Eye (tissue), 1 donor: ENCODE measurements around the gene CLCN5.
"Not testable (repeated sequence)": the region's sequence is repeated elsewhere in the genome, so short reads cannot be mapped to it uniquely, and the experiment has no call there.

Source experiments
- DNase-seq: peaks from one replicate; pipeline ENCODE4 v3.0.0-alpha.2; 2015

CLCN5 gene

DNA sequence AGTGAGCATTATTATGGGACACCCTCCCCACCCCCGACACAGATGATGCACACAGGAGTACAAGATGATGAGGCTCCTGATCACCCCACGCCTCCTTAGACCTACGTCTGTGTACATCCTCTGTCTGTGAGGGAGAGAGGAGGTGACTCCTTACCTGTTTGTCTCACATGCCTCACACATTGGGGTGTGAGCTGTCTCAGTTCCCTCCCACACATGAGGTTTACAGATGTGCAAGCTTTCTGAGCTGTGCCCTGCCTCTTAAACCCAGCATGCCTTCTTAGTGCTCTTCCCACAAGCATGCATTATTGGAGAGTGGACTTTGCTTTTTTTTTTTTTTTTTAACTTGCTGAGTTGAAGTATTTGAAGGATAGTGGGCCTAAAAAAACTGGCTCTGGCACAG lies 76.7 kb downstream of the CLCN5 start:
- DNase-seq, result no peak

DNA sequence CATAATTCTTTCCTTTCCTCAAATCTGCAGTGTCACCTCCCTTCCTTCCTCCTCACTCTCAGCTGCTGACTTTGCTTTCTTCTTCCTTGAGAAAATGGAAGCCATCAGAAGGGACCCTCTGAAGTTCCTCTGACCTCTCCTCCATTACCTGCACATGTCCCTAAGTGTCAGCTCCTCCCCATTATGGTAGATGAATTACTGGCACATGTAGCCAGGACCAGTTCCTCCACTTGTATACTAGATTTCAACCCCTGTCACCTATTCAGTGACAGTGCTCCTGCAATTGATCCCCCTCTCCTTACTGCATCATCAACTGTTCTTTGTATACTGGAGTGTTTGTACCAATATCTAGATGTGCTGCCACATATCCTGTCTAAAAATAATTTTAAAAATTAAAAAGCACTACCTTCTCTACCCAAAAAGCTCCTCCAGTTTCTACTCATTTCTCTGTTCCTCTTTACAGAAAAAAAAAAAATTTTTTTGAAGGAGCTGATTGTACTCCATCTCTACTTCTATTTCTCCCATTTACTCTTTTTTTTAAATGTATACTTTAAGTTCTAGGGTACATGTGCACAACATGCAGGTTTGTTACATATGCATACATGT lies 78.6 kb downstream of the CLCN5 start:
- no peak for DNase-seq

DNA sequence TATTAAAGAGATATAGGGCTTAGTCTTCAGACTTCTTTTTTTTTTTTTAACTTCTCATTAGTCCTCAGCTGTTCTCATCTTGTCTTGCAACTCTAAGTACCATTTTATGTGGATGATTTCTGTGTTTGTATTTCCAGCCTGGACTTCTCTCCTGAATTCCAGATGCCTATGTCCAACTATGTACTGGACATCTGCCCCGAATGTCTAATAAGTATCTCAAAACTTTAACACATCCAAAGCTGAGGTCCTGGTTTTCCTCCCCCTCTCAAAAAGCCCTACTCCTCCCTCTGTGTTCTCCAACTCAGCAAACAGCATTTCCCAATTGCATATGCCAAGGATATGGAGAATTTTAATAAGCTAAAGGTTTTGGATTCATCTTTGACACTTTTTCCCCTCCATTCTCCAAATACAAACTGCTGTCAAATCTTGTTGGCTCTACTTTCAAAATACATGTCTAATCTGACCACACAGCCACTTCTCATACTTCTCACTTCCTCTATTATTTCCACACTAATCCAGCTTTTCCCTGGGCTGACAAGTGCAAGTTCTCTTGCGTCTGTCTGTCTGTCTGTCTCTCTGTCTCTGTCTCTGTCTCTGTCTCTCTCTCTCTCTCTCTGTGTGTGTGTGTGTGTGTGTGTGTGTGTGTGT lies 79.8 kb downstream of the CLCN5 start:
- DNase-seq, result no peak

DNA sequence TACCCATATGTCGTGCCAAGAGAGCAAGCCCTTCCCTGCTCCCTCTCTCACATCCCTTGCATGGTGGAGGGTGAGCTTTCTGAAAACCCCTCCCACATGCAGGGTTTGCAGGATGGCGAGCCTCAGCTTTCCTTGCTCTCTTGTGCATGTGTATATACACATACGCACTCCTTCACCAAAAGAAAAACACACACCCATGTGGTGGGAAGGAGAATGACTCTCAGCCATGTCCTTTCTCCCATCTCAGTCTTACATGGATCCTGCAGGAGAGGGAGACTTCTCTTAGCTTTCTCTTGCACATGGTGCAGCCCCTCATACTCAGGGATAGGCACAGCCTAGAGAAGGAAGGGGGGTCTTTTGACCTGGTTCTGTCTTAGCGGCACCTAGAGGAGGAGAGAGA lies 81.1 kb downstream of the CLCN5 start:
- DNase-seq, result no peak

DNA sequence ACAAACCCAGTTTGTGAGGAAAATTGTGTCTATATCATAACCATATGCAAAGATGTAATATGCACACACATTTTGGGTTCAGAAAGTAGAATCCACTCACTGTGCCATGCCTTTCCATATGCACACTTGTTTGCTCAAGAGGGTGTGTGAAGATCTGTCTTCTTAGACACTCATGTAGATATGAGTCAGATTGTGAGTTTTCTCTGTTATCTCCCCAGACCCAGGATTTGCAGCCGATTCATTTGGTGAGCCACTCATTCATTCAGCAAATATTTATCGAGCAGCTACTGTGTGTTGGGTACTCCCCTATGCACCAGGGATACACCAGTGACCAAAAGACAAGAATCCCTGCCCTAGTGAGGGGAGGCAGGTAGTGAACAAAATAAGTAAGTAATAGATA lies 81.5 kb downstream of the CLCN5 start:
- DNase-seq, result no peak

DNA sequence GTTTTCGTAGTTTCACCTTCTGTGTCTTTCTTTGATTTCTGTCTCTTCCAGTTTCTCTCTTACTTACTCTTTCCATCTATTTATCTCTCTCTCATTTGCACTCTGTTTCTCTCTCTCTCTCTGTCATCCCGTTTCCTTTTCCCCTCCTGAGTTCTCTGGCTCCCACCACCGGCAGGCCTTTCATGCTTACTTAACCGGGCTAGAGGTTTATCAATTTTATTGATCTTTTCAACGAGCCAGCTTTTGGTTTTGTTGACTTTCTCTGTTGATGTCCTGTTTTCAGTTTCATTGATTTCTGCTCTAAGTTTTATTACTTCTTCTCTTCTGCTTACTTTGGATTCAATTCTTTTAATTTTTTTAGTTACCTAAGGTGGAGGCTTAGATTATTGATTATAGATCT lies 103.2 kb downstream of the CLCN5 start:
- not testable (repeated sequence) for DNase-seq

DNA sequence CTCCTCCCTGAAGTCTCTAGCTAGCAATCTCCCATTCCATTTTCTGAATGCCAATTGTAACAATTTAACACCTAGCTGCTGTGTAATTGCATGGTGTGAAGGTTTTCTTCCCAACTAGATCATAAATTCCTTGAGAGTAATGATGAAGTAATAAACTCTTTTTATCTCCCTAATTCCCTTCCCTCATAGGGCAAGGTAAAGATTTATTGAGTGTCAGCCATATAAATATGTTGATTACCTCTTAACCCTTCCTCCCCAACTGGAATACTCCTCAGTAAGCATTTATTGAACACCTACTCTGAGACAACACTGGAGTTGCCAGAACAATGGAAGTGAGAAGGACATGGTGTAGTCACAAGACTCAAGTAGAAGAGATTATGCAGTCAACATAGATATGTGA lies 112.7 kb downstream of the CLCN5 start:
- no peak for DNase-seq

DNA sequence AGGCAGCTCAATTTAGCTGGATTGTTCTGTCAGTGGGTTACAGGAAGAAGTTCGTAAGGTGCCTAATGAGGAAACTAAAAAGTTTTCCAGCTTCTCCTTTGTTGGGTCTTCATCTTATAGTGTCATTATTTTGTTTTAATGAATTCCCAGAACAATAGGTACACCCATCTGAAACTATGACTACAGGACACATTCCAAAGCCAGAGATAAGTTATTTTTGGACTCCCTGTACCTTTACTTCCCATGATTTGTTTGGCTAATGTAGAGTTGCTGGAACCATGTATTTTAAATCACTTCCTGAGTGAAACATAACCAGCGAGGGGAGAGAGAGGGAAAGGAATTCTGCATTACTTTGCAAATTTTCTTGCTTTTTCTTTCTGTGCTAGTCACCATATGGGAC lies 114.0 kb downstream of the CLCN5 start:
- DNase-seq, result peak; percentile 0

DNA sequence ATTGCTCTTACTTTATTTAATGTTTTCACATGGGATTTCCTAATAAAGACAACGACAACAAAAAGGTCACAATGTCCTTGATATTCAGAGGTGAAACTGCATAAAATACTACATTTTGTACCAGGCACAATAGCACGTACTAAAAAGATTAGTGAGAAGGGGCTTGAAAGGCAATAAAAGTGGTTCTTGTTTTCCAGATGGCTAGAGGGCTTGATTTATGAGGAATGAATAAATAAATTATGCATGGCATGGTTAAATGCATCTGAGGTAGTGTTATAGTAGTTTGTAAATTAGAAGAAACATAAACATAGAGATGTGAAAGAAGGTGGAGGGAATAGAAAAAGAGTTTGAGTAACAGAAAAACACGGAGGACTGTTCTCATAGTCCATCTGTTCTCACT lies 123.4 kb downstream of the CLCN5 start:
- no peak for DNase-seq

DNA sequence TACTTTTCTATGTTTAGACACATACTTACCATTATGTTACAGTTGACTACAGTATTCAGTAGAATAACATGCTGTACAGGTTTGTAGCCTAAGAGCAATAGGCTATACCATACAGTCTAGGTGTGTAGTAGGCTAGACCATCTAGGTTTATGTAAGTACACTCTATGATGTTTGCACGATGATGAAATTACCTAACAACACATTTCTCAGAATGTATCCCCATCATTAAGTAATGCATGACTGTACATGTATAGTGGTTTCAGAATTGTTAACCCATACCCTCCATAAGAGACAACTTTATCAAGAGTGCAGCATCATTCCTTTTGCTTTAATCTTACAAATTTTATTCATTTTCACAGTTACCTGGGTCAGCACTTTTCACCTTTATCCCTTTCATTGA lies 126.8 kb downstream of the CLCN5 start:
- DNase-seq, result no peak

DNA sequence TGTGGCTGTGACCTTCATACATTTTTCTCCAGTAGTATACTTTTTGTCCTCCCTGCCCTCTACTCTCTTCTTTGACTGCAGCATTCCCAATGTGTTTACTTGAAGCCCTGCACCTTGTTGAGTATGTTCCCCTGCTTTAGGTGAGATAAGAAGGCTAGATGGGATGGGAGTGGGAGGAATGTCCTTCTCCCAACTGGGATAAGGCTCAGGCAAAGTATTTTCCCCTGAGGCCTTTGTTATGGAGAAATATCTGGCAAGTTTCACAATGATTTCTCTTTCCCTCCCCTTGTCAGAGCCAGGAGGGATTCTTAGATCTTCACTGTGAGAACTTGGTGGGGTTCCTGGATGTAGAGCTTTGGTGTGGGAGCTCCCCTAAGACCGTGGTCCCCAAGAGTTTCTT lies 131.8 kb downstream of the CLCN5 start:
- no peak for DNase-seq

DNA sequence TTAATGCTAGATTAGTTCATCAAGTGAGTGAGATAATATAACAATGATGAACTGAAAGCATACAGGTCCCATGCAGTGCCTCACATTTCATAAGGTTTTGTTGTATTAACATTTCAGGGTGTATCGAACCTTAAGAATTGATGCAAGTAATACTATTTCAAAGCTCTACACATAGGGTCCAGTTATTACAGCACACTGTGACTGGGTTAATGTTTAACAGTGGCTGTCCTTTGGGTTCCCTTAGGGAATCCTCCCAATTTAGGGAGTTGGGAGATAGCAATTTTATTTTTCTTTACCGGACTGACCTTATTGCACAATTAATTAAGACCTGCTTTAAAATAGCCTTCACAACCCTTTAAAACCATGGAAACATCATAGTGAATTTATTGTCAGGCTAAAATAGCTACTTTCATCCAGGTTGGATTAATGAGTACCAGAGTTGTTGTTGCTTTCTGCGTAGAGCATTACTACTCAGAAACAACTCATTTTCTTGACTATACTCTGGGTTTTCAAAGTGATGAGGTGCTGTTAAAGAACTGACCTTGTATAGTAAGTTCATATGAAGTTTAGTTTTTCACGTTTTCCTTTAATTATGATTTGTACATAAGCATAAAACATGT lies 144.0 kb downstream of the CLCN5 start:
- DNase-seq, result no peak

DNA sequence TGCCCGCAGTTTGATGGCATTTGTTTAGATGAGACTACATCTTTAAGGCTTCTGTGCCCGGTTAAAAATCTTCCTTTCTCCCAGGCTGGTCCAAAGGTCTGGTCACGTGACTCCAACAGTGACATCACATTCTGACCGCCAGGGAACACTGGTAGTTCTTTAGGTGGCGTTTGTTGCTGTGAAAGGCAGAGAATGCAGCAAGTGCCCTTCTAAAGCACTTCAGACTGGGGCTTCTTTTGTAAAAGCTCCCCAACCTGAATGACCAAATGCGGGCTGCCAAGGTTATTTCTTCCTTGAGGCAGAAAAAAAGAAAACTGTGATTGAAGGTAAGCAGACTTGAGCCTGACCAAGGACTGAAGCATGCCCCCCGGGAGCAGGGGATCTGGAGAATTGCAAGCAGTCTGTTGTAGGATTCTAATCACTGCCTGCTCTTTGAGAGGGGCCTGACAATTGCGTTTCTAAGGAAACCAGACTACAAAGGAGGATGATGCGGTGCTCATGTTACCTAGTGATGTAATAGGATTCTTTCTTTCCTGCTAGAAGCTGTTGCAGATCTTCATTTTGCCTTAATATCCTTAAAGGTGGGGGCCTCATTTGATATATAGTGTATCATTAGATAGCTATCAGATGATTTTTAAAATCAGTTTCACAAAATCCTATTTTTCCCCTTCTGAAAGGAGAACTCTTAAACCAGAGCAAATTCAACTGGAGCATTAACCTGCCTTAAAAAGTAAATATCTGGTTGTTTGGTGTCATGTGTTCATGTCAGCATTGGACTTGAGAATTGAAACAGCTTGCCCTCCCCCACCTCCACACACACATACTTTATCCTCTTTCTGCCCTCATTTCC lies 145.3 kb downstream of the CLCN5 start:
- DNase-seq, result peak; percentile 87

DNA sequence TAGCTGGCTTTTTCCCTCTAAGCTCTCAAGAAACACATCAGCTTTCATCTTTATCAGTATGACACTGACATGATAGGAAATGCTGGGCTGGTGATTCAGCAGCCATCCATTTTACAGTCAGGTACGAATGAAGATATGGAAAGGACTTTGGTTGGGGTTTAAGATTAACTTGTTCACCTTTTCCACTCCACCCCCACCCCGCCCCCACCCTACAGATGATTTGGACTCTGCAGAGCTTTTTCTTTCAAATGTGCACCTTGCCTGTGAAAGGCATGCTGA lies 145.8 kb downstream of the CLCN5 start:
- DNase-seq, result no peak

DNA sequence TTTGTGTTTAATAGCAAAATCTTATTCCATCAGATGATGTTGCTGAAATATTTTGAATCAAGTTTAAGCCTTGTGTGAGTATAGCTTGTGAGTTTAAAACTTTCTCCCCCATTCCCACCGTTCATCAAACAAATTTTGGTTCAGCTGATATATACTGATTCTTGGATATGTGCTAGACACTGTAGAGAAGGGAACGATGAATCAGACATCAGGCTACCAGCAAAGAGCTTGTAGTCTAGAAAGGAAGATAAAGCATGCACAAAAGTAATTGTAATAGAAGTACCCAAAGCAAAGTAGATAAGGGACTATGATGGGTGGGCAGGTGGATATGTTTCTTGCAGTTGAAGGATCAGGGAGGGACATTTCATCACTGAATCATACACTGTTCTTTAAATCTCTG lies 146.5 kb downstream of the CLCN5 start:
- no peak for DNase-seq

DNA sequence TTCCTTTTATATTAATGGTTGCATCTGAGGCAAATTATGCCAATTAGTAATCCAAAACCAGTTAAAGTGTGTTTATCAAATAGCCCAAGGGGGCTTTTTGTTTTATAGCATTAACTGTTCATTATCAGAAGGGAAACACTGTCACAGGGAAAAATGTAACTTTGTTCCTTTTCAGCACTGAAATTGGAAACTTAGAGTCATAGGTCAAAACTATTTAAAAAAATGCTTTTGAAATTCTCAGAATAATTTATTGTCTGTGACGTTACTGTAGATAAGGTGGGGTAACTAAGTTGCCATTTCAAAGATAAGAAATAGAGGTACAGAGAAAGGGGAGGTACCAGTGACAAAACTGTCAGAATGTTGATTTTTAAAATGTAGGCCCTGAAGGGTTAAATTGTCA lies 149.1 kb downstream of the CLCN5 start:
- DNase-seq, result no peak

DNA sequence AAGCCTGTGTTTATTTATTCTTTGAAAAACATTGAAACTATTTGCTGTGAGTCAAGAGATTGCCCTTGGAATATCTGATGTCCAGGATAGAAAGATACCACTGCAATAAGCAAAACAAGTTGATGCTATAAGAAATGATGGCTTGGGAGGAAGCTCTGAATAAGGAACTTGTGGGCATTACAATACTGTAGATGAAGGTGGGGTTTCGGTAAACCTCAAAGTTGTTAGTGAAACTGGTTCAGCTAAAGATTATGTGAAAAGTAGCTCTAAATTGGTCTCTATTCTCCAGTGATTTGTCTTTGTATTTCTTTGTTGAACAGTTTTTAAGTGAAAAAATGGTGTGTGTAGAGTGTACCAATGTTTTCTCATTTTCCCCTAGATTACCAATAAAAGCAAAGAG lies 149.7 kb downstream of the CLCN5 start:
- DNase-seq, result no peak

DNA sequence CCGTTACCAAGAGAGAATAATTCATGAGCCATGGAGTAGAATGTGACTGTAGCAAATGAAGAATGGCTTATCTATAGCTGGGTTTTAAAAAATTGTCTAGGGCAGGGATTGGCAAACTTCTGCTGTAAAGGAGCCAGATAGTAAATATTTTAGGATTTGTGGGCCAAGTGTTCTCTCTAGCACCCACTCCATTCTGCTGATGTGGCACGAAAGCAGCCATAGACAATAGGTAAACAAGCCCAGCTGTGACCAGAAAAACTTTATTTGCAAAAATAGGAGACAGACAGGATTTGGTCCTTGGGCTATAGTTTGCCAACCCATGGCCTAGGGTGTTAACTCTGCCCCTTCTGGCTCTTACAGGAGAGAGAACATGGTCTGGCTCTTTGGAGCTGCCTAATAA lies 151.2 kb downstream of the CLCN5 start:
- DNase-seq, result no peak

DNA sequence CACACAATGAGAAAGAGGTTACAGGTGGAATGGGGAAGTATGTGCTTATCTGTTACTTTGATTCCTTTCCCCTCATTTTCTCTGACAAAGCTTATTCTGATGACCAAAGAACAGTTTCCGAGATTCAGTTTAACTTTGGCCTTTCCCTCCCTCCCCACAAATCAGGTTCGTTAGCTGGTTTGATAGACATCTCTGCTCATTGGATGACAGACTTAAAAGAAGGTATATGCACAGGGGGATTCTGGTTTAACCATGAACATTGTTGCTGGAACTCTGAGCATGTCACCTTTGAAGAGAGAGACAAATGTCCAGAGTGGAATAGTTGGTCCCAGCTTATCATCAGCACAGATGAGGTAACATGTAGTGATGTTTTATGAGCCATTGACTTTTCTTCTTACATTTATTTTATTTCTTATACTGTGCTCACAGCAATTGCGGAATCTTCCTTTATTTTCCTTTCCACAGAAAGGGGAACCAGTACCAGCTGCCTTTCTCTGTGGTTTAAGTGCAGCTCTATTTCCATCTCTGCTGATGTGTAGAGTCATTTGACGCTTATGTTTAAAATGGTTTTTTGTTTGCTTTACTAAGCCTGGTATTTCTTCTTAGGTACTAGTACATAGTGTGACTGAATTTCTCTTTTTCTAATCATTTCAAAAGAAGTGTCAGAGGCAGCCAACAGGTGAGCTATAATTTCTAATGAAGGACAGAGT lies 153.4 kb downstream of the CLCN5 start:
- no peak for DNase-seq

DNA sequence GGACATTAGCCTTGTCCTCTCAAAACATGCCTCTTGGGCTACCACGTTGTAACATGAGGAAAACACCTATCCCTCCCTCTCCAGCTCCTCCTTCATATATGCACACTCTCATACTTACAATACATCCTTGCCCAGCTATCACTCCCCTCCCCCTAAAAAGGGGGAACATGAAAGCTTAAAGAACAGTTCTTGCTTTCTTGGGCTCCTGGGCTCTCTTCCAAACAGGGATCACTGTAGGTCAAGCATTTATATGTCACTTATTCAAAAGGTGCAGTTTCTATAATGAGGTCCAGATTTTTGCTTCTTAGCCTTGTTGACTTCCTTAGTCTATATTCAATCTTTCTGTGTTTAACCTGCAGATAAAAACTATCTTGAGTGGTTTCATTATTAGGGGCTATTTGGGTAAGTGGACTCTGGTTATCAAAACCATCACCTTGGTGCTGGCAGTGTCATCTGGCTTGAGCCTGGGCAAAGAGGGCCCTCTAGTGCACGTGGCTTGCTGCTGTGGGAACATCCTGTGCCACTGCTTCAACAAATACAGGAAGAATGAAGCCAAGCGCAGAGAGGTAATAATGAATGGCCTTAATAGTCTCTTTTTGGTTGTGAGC lies 159.0 kb downstream of the CLCN5 start:
- DNase-seq, result peak; percentile 19

DNA sequence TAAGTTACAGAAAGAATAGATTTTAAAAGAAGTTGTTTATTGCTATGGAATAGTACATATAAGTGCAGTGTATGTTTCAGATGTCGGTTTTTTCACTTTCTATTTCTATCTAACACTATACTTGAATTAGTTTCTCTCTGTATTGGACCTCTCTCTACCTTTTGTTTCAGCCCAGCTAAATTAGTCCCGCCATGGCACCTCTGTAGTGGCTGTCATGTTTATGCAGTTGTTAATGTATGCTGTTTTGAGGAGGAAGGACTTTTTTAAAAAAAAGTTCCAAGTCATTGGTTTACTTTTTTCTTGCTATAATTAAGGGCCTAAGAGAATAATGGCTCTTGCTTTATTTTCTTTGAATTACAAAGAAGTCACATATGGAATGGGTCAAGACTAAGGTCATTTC lies 160.3 kb downstream of the CLCN5 start:
- no peak for DNase-seq

DNA sequence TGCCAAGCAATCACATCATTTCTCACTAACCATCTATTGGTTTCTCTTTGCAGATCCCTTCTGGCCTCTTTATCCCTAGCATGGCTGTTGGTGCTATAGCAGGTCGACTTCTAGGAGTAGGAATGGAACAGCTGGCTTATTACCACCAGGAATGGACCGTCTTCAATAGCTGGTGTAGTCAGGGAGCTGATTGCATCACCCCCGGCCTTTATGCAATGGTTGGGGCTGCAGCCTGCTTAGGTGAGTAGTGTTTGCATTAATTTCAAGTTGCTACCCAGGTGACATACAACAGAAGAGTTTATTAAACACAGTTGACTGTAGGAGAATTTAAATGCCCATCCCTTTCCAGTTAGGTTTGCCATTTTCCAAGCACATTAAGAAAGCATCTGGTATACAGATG lies 166.2 kb downstream of the CLCN5 start:
- DNase-seq, result no peak

DNA sequence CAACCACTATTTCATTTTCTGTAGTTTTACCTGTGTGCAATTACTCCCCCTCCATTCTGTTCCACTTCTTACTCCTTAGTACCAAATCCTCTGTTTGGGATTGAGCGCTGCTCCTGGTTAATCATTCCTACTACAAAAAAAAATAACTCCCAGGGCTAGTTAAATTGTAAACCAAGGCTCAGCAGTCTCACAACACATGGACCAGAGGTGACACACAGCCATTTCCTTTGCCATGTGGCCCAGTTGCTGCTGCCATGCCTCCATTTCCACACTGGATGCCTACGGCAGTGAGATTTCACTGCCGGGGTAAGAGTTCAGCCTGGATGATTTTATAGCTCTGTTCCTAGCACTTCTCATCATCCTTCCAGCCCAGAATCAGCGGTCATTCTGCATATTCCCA lies 171.2 kb downstream of the CLCN5 start:
- no peak for DNase-seq
